ENCODE data around the gene CARD14. TPM values are rescaled to one million over a fixed set of nuclear protein-coding genes. Genes with fewer than 3 reads are reported as not detected.

CARD14 gene
- total RNA-seq, 1 donor from 2014 or later: 0.50 TPM

- Histone ChIP-seq H3K9me3 (no peaks in the 10 kb centered on the region), H3K4me3 (no peak overlapping the region), H3K27me3 (ENCODE audit: low read depth) (no peaks in the 10 kb centered on the region), H3K36me3 (peaks cover 59% of the 10 kb centered on the region), H3K27ac (no peak overlapping the region), H3K4me1 (no peaks in the 10 kb centered on the region)
- ATAC-seq (peak in 1 of 2 donors; percentile 12), DNase-seq (no peak)
- intact Hi-C loops (cut with DNase I): no loop called here
- no peak for TF ChIP-seq CTCF (IDR thresholded peaks at IDR 0.05)
Measured at GRCh38 chr17:80133626-80133970, 36.2 kb upstream of the CARD14 start.

- TF ChIP-seq CTCF (IDR thresholded peaks at IDR 0.05): no peak
- DNase-seq: no peak
- Histone ChIP-seq H3K4me3 (no peak overlapping the region), H3K27ac (no peak overlapping the region), H3K9me3 (no peaks in the 10 kb centered on the region), H3K4me1 (no peaks in the 10 kb centered on the region), H3K27me3 (ENCODE audit: low read depth) (no peaks in the 10 kb centered on the region), H3K36me3 (peaks cover 94% of the 10 kb centered on the region)
- ATAC-seq: no peak
- intact Hi-C loops (cut with DNase I): no loop called here
Measured at GRCh38 chr17:80137131-80137530, 32.7 kb upstream of the CARD14 start.

- DNase-seq (no peak), ATAC-seq (no peak)
- no peak overlapping the region for H3K4me3 ChIP-seq
- intact Hi-C loops (cut with DNase I): no loop called here
- H3K36me3 ChIP-seq: peaks cover 100% of the 10 kb centered on the region
- no peak for TF ChIP-seq CTCF (IDR thresholded peaks at IDR 0.05)
- H3K27ac ChIP-seq: no peak overlapping the region
- H3K9me3 ChIP-seq: no peaks in the 10 kb centered on the region
- H3K27me3 ChIP-seq (ENCODE audit: low read depth): no peaks in the 10 kb centered on the region
- no peaks in the 10 kb centered on the region for H3K4me1 ChIP-seq
Measured at GRCh38 chr17:80138856-80139426, 30.9 kb upstream of the CARD14 start.

GRCh38 chr17:80141463-80142165, 28.2 kb upstream of the CARD14 start:
- TF ChIP-seq CTCF (IDR thresholded peaks at IDR 0.05): no peak
- H3K27ac ChIP-seq: no peak overlapping the region
- no peak for DNase-seq
- peaks cover 17% of the 10 kb centered on the region for H3K4me1 ChIP-seq
- ATAC-seq: no peak
- peaks cover 84% of the 10 kb centered on the region for H3K36me3 ChIP-seq
- no peaks in the 10 kb centered on the region for H3K27me3 ChIP-seq (ENCODE audit: low read depth)
- no peaks in the 10 kb centered on the region for H3K9me3 ChIP-seq
- intact Hi-C loops (cut with DNase I): no loop called here
- H3K4me3 ChIP-seq: no peak overlapping the region

GRCh38 chr17:80142929-80143328, 26.9 kb upstream of the CARD14 start:
- DNase-seq: no peak
- intact Hi-C loops (cut with DNase I): no loop called here
- peaks cover 71% of the 10 kb centered on the region for H3K36me3 ChIP-seq

More at GRCh38 chr17:80142929-80143328, 26.9 kb upstream of the CARD14 start:
- TF ChIP-seq CTCF (IDR thresholded peaks at IDR 0.05): no peak
- H3K27me3 ChIP-seq (ENCODE audit: low read depth): no peaks in the 10 kb centered on the region
- H3K4me3 ChIP-seq: no peak overlapping the region
- no peaks in the 10 kb centered on the region for H3K9me3 ChIP-seq
- H3K27ac ChIP-seq: no peak overlapping the region
- peaks cover 19% of the 10 kb centered on the region for H3K4me1 ChIP-seq
- ATAC-seq: no peak
